GM06990 (cell line): ENCODE data around the gene GALNT12.

Experiments
- DNase-seq: peaks from one replicate; pipeline ENCODE4 v3.0.0-alpha.2; 2011; ENCODE audit not compliant: insufficient read length; ENCODE audit errors: extremely low read depth
- H3K27me3 ChIP-seq: replicated peaks from 2 replicates; pipeline ENCODE4 v1.6.0; 2011; ENCODE audit warnings: low read length; ENCODE audit not compliant: control insufficient read depth, insufficient read depth
- H3K36me3 ChIP-seq: 2 replicates; pipeline ENCODE4 v1.5.1; 2011; ENCODE audit warnings: low read length; ENCODE audit not compliant: control insufficient read depth, insufficient read depth
- H3K4me3 ChIP-seq: replicated peaks from 2 replicates; pipeline ENCODE4 v1.5.1; 2011; ENCODE audit warnings: low read depth, mild to moderate bottlenecking, control low read depth, low read length
- TF ChIP-seq, protein P1 (sequence below): IDR thresholded peaks from 2 replicates; pipeline ENCODE4 v1.5.1; 2011; ENCODE audit warnings: low read length, control low read depth, mild to moderate bottlenecking, inconsistent platforms; ENCODE audit not compliant: insufficient read depth, poor library complexity, severe bottlenecking

The GALNT12 gene

DNA sequence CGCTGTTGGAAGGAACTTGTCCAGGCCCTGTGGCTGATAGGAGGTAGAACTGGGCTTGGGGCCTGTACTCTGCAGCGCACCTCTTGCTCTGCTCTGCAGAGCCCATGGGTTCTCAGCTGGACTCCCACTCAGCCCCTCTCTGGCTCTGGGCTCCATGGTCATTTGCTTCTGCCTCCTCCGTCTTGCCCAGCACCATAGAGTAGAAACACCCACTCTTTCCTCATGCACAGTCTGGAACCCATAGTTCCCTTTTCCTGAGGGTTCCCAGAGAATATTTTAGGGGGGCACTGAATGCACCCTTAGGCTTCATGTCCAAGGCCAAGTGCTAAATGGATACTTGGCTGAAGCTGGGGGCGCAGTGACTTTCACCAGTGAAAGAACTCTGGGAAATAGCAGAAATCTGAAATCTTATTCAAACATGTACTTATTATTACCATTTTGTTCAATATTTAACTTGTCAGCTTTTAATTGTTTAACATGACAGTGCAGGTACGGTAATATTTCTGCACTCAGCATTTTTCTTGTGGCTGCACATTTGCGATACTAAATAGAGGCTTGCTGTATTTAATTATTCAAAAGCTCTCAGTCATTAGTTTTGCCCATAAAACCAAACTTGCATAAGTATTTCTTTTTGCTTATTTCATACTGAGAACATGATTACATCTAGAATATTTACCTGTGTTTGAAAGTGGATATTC is 31.5 kb downstream of the GALNT12 start:
- Histone ChIP-seq H3K27me3 (no peaks in the 10 kb centered on the region), H3K36me3 (no peaks in the 10 kb centered on the region), H3K4me3 (no peak overlapping the region)
- TF ChIP-seq, protein P1, sequence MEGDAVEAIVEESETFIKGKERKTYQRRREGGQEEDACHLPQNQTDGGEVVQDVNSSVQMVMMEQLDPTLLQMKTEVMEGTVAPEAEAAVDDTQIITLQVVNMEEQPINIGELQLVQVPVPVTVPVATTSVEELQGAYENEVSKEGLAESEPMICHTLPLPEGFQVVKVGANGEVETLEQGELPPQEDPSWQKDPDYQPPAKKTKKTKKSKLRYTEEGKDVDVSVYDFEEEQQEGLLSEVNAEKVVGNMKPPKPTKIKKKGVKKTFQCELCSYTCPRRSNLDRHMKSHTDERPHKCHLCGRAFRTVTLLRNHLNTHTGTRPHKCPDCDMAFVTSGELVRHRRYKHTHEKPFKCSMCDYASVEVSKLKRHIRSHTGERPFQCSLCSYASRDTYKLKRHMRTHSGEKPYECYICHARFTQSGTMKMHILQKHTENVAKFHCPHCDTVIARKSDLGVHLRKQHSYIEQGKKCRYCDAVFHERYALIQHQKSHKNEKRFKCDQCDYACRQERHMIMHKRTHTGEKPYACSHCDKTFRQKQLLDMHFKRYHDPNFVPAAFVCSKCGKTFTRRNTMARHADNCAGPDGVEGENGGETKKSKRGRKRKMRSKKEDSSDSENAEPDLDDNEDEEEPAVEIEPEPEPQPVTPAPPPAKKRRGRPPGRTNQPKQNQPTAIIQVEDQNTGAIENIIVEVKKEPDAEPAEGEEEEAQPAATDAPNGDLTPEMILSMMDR, result no peak
- no peak for DNase-seq

DNA sequence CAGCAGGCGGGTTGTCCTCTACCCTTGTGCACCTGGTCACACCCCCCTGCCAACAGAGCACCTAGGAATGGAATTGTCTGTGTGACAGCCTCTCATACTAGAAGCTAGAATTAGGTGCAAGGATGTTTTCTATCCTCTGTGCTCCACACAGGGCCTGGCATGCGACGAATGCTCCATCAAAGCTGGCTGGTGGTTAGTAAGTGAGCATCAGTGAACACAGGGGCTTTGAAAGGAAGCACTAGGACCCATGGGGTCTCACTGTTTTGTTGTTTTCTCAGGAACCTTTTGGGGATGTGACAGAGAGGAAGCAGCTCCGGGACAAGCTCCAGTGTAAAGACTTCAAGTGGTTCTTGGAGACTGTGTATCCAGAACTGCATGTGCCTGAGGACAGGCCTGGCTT is 32.3 kb downstream of the GALNT12 start:
- TF ChIP-seq, protein P1, result no peak
- no peak overlapping the region for H3K4me3 ChIP-seq
- H3K36me3 ChIP-seq, result no peaks in the 10 kb centered on the region
- no peak for DNase-seq
- H3K27me3 ChIP-seq, result no peaks in the 10 kb centered on the region

DNA sequence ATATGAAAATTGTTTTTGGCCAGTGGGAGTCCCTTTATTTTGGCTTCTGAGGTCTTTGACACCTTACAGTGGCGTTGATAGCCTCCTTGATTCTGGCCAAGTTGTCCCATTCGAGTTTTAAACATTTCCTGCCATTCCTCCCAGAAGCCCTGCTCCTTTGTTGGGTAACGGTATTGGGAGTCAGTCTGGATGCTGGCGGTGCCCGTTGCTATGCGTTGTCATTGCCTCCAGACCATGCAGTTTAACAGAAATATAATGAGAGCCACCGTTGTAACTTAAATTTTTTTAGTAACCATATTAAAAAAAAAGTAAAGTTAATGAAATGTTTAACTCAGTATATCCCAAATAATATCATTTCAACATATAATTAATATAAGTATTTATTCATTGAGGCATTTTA is 35.0 kb downstream of the GALNT12 start:
- TF ChIP-seq, protein P1, result no peak
- DNase-seq, result no peak
- Histone ChIP-seq H3K27me3 (no peaks in the 10 kb centered on the region), H3K4me3 (no peak overlapping the region), H3K36me3 (no peaks in the 10 kb centered on the region)

DNA sequence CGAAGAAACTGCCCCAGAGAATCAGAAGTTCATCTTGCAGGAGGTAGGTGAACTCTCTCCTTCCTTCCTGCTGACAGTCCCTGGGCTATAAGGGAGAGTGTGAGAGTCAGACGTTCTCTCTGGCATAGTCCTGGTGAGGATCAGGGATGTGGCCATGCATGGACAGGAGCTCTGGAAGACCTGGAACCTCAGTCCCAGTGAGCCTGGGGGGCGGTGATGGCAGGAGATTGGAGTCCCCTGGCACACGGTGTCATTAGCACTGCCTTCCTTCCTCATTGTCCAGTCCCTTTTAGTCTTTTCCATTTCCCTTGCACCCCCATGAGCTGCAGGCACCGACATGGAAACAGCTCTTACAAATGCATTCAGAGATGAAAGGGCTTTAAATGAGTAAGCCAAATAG is 38.6 kb downstream of the GALNT12 start:
- no peak for DNase-seq
- TF ChIP-seq, protein P1, result no peak
- H3K4me3 ChIP-seq, result no peak overlapping the region
- no peaks in the 10 kb centered on the region for H3K27me3 ChIP-seq
- no peaks in the 10 kb centered on the region for H3K36me3 ChIP-seq

DNA sequence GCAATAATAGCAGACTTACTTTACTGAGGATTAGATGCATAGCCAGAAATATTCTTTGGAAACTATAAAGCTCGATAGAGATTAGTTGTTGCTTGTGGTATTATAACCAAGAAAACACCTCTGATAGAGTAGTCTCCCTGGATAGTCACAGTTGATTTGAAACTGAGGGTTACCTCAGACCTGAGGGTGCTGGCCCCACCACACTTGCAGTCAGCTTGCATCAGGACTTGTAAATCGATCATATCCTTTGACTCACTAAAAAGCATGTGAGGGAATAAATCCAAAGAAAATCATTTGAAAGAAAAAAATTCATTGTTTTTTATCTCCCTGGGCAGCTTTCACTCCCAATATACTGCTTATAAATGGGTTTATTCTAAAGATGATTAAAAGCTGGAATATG is 39.4 kb downstream of the GALNT12 start:
- Histone ChIP-seq H3K27me3 (no peaks in the 10 kb centered on the region), H3K4me3 (no peak overlapping the region), H3K36me3 (no peaks in the 10 kb centered on the region)
- no peak for DNase-seq
- TF ChIP-seq, protein P1, result no peak
